GM12801 (cell line): ENCODE results near the gene NUP155.

Experiments
- CTCF ChIP-seq: IDR thresholded peaks from one replicate; pipeline ENCODE4 v1.5.1; 2011; ENCODE audit warnings: control low read depth; ENCODE audit not compliant: insufficient read length; ENCODE audit errors: extremely low read depth

NUP155 gene

GRCh38 chr5:37310360-37310759 lies 60.5 kb downstream of the NUP155 start:
- TF ChIP-seq CTCF: no peak

DNA sequence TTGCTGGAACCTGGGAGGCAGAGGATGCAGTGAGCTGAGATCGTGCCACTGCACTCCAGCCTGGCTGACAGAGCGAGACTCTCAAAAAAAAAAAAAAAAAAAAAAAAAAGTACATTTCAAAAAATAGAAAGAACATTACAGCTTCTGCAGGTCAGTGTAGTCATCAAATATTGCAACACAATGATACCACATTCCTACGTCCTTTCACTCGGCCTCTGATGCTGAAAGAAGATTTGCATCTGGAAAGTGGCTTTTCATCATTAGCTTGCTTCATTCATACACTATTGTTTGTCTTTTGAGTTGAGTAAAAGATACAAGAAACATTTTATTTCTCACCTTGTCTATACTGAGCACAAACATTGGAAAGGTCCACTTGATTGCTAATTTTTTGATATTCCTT lies 62.1 kb downstream of the NUP155 start:
- TF ChIP-seq CTCF: no peak

DNA sequence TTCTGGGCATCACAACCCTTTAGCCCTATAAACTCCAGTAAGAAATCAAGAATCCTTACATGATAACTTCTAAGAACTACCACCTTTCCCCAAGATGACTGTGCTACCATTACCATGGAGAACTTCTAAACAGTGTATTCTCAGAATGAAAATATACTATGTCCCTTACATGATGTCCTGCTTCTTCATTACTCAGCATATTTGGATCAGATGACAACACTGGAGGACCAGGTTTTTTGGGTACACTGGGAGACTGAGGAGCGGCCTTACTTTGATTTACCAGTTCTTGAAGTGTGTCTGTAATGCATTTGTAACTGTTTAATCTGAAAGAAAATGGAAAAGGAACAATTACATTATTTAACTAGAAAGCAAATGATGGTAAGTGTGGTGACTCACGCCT lies 66.0 kb downstream of the NUP155 start:
- TF ChIP-seq CTCF: no peak

DNA sequence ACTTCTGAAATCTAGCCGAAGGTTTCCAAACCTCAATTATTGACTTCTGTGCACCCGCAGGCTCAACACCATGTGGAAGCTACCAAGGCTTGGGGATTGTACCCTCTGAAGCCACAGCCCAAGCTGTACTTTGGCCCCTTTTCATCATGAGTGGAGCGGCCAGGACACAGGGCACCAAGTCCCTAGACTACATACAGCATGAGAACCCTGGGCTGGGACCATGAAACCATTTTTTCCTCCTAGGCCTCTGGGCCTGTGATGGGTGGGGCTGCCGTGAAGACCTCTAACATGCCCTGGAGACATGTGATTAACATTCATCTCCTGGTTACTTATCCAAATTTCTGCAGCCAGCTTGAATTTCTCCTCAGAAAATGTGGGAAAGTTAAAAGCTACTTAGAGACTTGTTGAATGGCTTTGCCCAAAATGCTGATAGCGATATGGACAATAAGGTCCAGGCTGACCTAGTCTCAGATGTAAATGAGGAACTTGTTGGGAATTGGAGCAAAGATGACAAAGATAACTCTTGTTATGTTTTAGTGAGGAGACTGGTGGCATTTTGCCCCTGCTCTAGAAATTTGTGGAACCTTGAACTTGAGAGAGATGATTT lies 87.6 kb downstream of the NUP155 start:
- no peak for TF ChIP-seq CTCF

DNA sequence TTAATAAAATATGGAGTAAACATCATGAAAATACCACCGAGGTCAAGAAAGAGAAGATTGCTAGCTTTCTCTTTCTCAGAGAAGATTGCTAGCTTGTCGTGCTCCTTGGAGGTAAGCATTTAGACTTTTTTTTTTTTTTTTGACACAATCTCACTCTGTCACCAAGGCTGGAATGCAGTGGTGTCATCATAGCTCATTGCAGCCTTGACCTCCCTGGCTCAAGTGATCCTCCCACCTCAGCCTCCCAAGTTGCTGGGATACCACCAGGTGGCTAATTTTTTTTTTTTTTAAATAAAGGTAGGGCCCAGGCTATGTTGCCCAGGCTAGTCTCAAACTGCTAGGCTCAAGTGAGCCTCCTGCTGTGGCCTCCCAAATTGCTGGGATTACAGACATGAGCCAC lies 95.4 kb downstream of the NUP155 start:
- TF ChIP-seq CTCF: no peak

GRCh38 chr5:37272511-37272910 lies 98.4 kb downstream of the NUP155 start:
- no peak for TF ChIP-seq CTCF

GRCh38 chr5:37255774-37256358 lies 115.0 kb downstream of the NUP155 start:
- no peak for TF ChIP-seq CTCF
